HuH-7.5 (cell line): ENCODE results near the gene RPL9.
"Not testable (repeated sequence)": the region's sequence is repeated elsewhere in the genome, so short reads cannot be mapped to it uniquely, and the experiment has no call there.

Source experiments
- DNase-seq: peaks from one replicate; pipeline ENCODE4 v3.0.0; 2011; ENCODE audit warnings: low spot score

RPL9 gene

DNA sequence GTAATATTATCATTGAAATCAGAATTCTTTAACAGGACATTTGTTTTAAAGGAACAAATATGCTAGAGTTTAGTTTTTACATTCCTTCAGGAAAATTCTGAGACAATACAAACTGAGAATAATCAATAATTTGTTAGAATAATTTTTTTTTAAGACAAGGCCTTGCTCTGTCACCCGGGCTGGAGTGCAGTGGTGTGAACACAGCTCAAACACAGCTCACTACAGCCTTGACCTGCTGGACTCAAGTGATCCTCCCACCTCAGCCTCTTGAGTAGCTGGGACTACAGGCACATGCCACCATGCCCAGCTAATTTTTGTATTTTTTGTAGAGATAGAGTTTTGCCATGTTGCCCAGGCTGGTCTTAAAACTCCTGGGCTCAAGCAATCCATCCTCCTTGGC lies 33.4 kb downstream of the RPL9 start:
- DNase-seq = not testable (repeated sequence)

DNA sequence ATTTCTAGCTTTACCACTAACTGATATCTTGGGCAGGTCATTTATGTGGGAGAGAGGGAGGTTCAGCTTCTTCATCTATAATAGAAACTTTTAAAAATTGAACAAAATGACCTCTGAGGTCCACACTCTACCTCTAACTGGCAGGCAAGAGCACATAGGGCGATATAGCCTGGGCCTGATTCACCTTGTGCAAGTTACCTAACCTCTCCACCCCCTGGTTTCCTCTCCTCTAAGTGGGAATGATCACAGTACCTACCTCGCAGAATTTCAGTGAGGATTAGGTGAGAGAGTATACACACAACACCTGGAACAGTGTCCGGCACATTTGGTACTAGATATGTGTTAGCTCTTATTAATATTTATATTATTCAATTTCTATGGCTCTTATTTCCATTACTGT lies 36.5 kb downstream of the RPL9 start:
- DNase-seq = no peak

DNA sequence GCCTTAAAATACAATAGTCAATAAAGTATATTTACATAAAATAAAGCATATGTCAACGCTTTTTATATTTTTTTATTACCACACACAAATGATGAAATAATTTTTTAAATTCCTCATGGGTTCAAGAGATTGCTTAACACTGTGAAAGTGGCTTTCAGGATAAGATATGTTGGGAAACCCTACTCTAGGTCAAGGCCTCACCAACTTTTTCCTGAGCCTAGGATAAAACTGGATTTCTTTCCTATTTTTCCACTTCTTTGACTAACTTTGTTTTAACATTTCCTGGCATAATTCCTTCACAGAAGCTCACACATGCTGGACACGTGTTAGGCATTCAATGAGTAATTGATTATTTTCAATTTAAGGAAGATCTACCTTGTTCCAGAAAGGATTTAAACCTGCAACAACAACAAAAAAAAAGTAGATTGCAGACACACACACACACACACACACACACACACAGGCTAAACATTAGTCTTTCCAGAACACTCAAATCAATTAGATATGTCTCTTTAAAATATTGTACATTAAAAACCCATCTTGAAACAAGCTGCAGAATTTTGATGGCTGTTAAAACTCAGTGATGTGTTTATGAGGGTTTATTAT lies 42.9 kb downstream of the RPL9 start:
- no peak for DNase-seq

DNA sequence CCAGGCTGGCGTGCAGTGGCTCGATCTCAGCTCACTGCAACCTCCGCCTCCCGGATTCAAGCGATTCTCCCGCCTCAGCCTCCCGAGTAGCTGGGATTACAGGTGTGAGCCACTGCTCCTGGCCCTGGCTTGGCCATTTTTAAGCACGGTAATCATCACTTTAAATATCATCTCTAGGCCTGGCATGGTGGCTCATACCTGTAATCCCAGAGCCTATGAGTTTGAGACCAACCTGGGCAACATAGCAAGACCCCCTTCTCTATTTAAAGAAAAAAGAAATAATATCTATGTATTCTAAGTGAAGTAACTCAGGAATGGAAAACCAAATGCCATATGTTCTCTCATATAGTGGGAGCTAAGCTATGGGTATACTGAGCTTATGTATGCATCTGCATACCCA lies 47.2 kb downstream of the RPL9 start:
- not testable (repeated sequence) for DNase-seq

DNA sequence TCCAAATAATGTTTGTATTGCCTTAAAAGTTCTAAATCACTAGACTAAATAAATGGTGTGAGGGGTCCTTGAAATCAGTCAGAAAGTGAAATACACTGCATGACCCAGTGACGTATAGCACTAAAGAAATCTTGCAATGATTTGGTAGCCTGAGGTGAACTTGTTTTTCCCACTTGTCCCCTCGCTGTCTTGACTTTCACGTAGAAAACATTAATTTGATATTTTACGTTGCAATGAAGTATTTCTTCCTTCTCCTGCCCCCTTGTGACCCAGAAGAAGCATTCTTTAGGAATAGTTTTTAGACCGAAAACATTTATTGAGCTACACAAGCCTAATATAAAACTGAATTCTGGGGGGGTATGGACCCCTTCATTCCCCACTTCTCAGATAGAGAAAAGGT lies 48.3 kb downstream of the RPL9 start:
- no peak for DNase-seq

DNA sequence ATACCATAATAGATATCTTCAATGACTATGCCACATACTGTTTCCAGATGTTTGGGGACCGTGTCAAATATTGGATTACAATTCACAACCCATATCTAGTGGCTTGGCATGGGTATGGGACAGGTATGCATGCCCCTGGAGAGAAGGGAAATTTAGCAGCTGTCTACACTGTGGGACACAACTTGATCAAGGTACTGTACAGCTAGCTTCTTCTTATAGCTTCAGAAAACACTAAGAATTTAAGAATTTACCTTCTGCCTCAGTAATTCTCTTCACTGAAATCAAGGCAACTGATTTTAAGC lies 51.2 kb downstream of the RPL9 start:
- DNase-seq = no peak

DNA sequence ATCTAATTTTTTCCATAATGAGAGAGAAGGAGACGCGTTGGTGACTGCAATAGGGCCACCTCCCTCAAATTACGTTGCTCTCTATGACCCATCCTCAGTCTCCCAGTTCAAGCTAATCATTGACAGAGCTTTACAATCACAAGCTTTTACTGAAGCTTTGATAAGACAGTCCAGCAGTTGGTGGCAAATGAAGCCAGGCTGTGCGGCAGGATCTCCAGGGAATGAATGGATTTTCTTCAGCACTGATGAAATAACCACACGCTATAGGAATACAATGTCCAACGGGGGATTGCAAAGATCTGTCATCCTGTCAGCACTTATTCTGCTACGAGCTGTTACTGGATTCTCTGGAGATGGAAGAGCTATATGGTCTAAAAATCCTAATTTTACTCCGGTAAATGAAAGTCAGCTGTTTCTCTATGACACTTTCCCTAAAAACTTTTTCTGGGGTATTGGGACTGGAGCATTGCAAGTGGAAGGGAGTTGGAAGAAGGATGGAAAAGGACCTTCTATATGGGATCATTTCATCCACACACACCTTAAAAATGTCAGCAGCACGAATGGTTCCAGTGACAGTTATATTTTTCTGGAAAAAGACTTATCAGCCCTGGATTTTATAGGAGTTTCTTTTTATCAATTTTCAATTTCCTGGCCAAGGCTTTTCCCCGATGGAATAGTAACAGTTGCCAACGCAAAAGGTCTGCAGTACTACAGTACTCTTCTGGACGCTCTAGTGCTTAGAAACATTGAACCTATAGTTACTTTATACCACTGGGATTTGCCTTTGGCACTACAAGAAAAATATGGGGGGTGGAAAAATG lies 51.7 kb downstream of the RPL9 start, which contains the start of gene KLB:
TSS of gene KLB (plus strand) at position 168 of the 821 bp plus-strand sequence. CDS start at position 188, 20 bp downstream.
- DNase-seq = peak; percentile 39
